Measurements from ENCODE around the gene NPHP4.

The NPHP4 gene

GRCh38 chr1:6037338-6037762 lies 45.1 kb upstream of the NPHP4 start:
- peak; percentile 76 for DNase-seq (ENCODE audit: low read depth)
- H3K4me3 ChIP-seq (ENCODE audit: low read depth, low read length) = no peak overlapping the region
- no peak for TF ChIP-seq CTCF (conservative IDR thresholded peaks at IDR 0.05; ENCODE audit: low read depth, low read length)

GRCh38 chr1:6035719-6036118 lies 43.5 kb upstream of the NPHP4 start:
- TF ChIP-seq CTCF (conservative IDR thresholded peaks at IDR 0.05; ENCODE audit: low read depth, low read length) = peak; percentile 39
- H3K4me3 ChIP-seq (ENCODE audit: low read depth, low read length) = no peak overlapping the region
- DNase-seq (ENCODE audit: low read depth) = no peak

GRCh38 chr1:6035303-6035702 lies 43.1 kb upstream of the NPHP4 start:
- DNase-seq (ENCODE audit: low read depth) = no peak
- TF ChIP-seq CTCF (conservative IDR thresholded peaks at IDR 0.05; ENCODE audit: low read depth, low read length) = no peak
- H3K4me3 ChIP-seq (ENCODE audit: low read depth, low read length) = no peak overlapping the region

- H3K4me3 ChIP-seq (ENCODE audit: low read depth, low read length) = no peak overlapping the region
- no peak for DNase-seq (ENCODE audit: low read depth)
- TF ChIP-seq CTCF (conservative IDR thresholded peaks at IDR 0.05; ENCODE audit: low read depth, low read length) = no peak
Measured at GRCh38 chr1:6034750-6035096, 42.5 kb upstream of the NPHP4 start.

GRCh38 chr1:6033986-6034749 lies 41.9 kb upstream of the NPHP4 start:
- peak; percentile 47 for DNase-seq (ENCODE audit: low read depth)
- H3K4me3 ChIP-seq (ENCODE audit: low read depth, low read length) = no peak overlapping the region
- TF ChIP-seq CTCF (conservative IDR thresholded peaks at IDR 0.05; ENCODE audit: low read depth, low read length) = peak; percentile 73

GRCh38 chr1:6033124-6033523 lies 40.9 kb upstream of the NPHP4 start:
- no peak for DNase-seq (ENCODE audit: low read depth)
- TF ChIP-seq CTCF (conservative IDR thresholded peaks at IDR 0.05; ENCODE audit: low read depth, low read length) = no peak
- H3K4me3 ChIP-seq (ENCODE audit: low read depth, low read length) = no peak overlapping the region
